ENCODE data around the gene TMEM209. TPM values are rescaled to one million over a fixed set of nuclear protein-coding genes. Genes with fewer than 3 reads are reported as not detected.
"Not testable (repeated sequence)": the region's sequence is repeated elsewhere in the genome, so short reads cannot be mapped to it uniquely, and the experiment has no call there.

Gene TMEM209
- polyA plus RNA-seq, 3 donors = 28.3 to 30.6 (median 28.4) TPM

GRCh38 chr7:130219871-130220270 is 14.7 kb upstream of the TMEM209 start:
- no peak for DNase-seq (ENCODE audit: low read depth in 3 of 3, low spot score in 2 of 3)

- no peak for DNase-seq (ENCODE audit: low read depth in 3 of 3, low spot score in 2 of 3)
Observed at GRCh38 chr7:130218806-130219620, 13.8 kb upstream of the TMEM209 start.

GRCh38 chr7:130216750-130217149 is 11.5 kb upstream of the TMEM209 start:
- DNase-seq (ENCODE audit: low read depth in 3 of 3, low spot score in 2 of 3) = no peak

GRCh38 chr7:130216025-130216424 is 10.8 kb upstream of the TMEM209 start:
- no peak for DNase-seq (ENCODE audit: low read depth in 3 of 3, low spot score in 2 of 3)

- DNase-seq (ENCODE audit: low read depth in 3 of 3, low spot score in 2 of 3) = no peak
Observed at GRCh38 chr7:130213828-130214227, 8.6 kb upstream of the TMEM209 start.

GRCh38 chr7:130210181-130210935 is 5.2 kb upstream of the TMEM209 start:
- no peak for DNase-seq (ENCODE audit: low read depth in 3 of 3, low spot score in 2 of 3)

GRCh38 chr7:130208516-130208915 is 3.3 kb upstream of the TMEM209 start:
- DNase-seq (ENCODE audit: low read depth in 3 of 3, low spot score in 2 of 3) = no peak

- no peak for DNase-seq (ENCODE audit: low read depth in 3 of 3, low spot score in 2 of 3)
Observed at GRCh38 chr7:130207642-130208041, 2.4 kb upstream of the TMEM209 start, which contains the start of gene SSMEM1. Gene SSMEM1 (plus strand): TSS chr7:130207860. CDS start chr7:130207911, 51 bp downstream.

GRCh38 chr7:130207033-130207432 is 1.8 kb upstream of the TMEM209 start:
- DNase-seq (ENCODE audit: low read depth in 3 of 3, low spot score in 2 of 3) = no peak

- DNase-seq (ENCODE audit: low read depth in 3 of 3, low spot score in 2 of 3) = no peak
Observed at GRCh38 chr7:130201796-130202195, 3.4 kb downstream of the TMEM209 start.

- no peak for DNase-seq (ENCODE audit: low read depth in 3 of 3, low spot score in 2 of 3)
Observed at GRCh38 chr7:130197094-130197493, 8.1 kb downstream of the TMEM209 start.

- no peak for DNase-seq (ENCODE audit: low read depth in 3 of 3, low spot score in 2 of 3)
Observed at GRCh38 chr7:130196476-130196875, 8.7 kb downstream of the TMEM209 start.

- DNase-seq (ENCODE audit: low read depth in 3 of 3, low spot score in 2 of 3) = no peak
Observed at GRCh38 chr7:130195396-130195795, 9.8 kb downstream of the TMEM209 start.

- no peak for DNase-seq (ENCODE audit: low read depth in 3 of 3, low spot score in 2 of 3)
Observed at GRCh38 chr7:130191791-130192190, 13.4 kb downstream of the TMEM209 start.

GRCh38 chr7:130189343-130189742 is 15.9 kb downstream of the TMEM209 start:
- DNase-seq (ENCODE audit: low read depth in 3 of 3, low spot score in 2 of 3) = no peak

GRCh38 chr7:130187360-130187759 is 17.8 kb downstream of the TMEM209 start:
- DNase-seq (ENCODE audit: low read depth in 3 of 3, low spot score in 2 of 3) = no peak

- DNase-seq (ENCODE audit: low read depth in 3 of 3, low spot score in 2 of 3) = not testable (repeated sequence)
Observed at GRCh38 chr7:130184349-130184748, 20.9 kb downstream of the TMEM209 start.

GRCh38 chr7:130182990-130183389 is 22.2 kb downstream of the TMEM209 start:
- DNase-seq (ENCODE audit: low read depth in 3 of 3, low spot score in 2 of 3) = no peak

GRCh38 chr7:130181263-130181605 is 24.0 kb downstream of the TMEM209 start:
- no peak for DNase-seq (ENCODE audit: low read depth in 3 of 3, low spot score in 2 of 3)

GRCh38 chr7:130180571-130181262 is 24.5 kb downstream of the TMEM209 start:
- DNase-seq (ENCODE audit: low read depth in 3 of 3, low spot score in 2 of 3) = no peak

GRCh38 chr7:130179631-130180030 is 25.6 kb downstream of the TMEM209 start:
- DNase-seq (ENCODE audit: low read depth in 3 of 3, low spot score in 2 of 3) = no peak

Measured in right renal cortex interstitium (tissue), 3 donors.